GM06990 (cell line): ENCODE measurements around the gene C5AR2.

ENCODE experiments used
- DNase-seq: peaks from one replicate; pipeline ENCODE4 v3.0.0-alpha.2; 2011; ENCODE audit not compliant: insufficient read length; ENCODE audit errors: extremely low read depth
- H3K27me3 ChIP-seq: replicated peaks from 2 replicates; pipeline ENCODE4 v1.6.0; 2011; ENCODE audit warnings: low read length; ENCODE audit not compliant: control insufficient read depth, insufficient read depth
- H3K36me3 ChIP-seq: 2 replicates; pipeline ENCODE4 v1.5.1; 2011; ENCODE audit warnings: low read length; ENCODE audit not compliant: control insufficient read depth, insufficient read depth
- H3K4me3 ChIP-seq: replicated peaks from 2 replicates; pipeline ENCODE4 v1.5.1; 2011; ENCODE audit warnings: low read depth, mild to moderate bottlenecking, control low read depth, low read length
- CTCF ChIP-seq: IDR thresholded peaks from 2 replicates; pipeline ENCODE4 v1.5.1; 2011; ENCODE audit warnings: low read length, control low read depth, mild to moderate bottlenecking, inconsistent platforms; ENCODE audit not compliant: insufficient read depth, poor library complexity, severe bottlenecking

C5AR2 gene

DNA sequence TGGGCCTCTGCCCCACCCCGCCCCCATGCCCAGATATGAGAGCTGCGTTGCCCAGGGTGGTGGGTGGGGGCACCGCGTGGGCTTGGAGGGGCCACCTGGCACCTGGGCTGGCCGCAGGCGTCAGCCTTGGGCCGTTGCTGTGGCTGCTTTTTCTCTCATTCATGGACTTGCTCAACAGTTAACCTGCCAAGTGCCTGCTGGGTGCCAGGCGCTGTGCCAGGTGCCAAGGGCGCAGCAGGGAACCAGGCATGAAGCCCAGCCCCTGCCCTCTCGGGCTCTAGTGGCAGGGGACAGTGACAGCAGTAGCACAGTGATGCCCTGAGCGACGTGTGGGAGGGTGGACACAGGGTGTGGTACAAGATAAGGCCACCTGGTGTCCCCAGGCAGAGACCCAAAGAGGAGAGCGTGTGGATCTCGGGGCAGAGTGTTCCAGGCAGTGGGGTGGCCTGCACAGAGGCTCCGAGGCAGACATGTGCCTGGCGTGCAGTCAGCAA is 45.3 kb downstream of the C5AR2 start:
- DNase-seq: no peak
- Histone ChIP-seq H3K27me3 (no peaks in the 10 kb centered on the region), H3K36me3 (peaks cover 45% of the 10 kb centered on the region), H3K4me3 (no peak overlapping the region)
- TF ChIP-seq CTCF: no peak

DNA sequence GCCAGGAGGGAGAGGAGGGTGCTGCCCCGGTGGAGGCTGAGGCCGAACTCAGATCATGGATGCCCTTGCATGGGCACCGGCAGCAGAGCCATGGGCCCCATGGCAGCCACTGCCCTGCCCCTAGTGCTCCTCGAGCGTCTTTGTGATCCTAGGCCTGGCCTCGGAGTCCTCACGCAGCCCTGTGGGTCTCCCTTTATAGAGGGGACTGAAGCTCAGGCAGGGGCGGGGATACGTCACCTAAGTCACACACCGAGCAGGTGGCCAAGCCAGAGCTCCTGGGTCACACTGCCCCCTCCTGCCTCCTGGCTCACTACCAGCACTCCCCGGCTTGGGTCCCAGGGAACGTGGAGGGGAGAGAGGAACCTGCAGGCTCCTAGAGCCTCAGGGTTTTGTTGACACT is 45.8 kb downstream of the C5AR2 start:
- Histone ChIP-seq H3K27me3 (no peaks in the 10 kb centered on the region), H3K4me3 (no peak overlapping the region), H3K36me3 (peaks cover 42% of the 10 kb centered on the region)
- no peak for DNase-seq
- TF ChIP-seq CTCF: no peak

- no peak for TF ChIP-seq CTCF
- H3K36me3 ChIP-seq: peaks cover 39% of the 10 kb centered on the region
- DNase-seq: no peak
- no peak overlapping the region for H3K4me3 ChIP-seq
- H3K27me3 ChIP-seq: no peaks in the 10 kb centered on the region
These were observed 46.3 kb downstream of the C5AR2 start for GRCh38 chr19:47378246-47378645.

GRCh38 chr19:47379381-47379938 is 47.5 kb downstream of the C5AR2 start:
- Histone ChIP-seq H3K36me3 (peaks cover 33% of the 10 kb centered on the region), H3K27me3 (no peaks in the 10 kb centered on the region), H3K4me3 (no peak overlapping the region)
- DNase-seq: no peak
- no peak for TF ChIP-seq CTCF

DNA sequence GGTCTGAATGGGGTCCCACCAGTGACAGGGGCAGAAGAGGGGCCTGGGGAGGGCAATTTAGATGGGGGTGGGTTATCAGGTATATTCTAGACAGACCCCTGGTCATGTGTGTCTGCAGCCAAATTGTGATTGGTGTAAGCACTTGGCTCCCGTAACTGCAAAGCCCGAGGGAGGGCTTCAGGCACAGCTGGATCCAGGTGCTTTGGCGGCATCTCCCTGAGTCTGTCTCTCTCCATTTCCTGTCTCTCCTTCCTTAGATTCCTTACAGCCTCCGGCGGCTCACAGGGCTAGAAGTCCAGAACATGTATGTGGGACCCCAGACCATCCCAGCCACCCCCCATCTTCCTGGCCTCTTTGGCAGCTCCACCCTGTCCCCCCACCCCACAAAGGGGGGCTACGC is 48.6 kb downstream of the C5AR2 start:
- TF ChIP-seq CTCF: no peak
- no peak for DNase-seq
- no peak overlapping the region for H3K4me3 ChIP-seq
- peaks cover 28% of the 10 kb centered on the region for H3K36me3 ChIP-seq
- H3K27me3 ChIP-seq: no peaks in the 10 kb centered on the region

DNA sequence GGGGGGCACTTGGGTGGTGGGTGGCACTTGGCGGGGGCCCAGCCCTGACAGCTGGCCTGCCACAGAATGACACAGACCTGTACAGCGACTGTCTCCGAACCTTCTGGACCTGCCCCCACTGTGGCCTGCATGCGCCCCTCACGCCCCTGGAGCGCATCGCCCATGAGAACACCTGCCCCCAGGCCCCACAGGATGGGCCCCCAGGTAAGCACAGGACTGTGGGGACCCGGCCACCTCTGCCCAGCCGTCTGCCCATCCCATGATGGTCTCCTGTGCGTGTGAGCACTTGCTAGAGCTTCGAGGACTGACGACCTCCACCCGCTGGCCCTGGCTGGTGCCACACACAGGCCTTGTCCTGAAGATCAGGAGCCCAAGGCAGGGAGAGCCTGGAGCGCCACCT is 49.1 kb downstream of the C5AR2 start:
- no peak for TF ChIP-seq CTCF
- peaks cover 24% of the 10 kb centered on the region for H3K36me3 ChIP-seq
- no peaks in the 10 kb centered on the region for H3K27me3 ChIP-seq
- DNase-seq: no peak
- no peak overlapping the region for H3K4me3 ChIP-seq
